IPS-NIHi11 (cell line): ENCODE measurements around the gene RGS9.
A peak's percentile ranks its signal among the peaks of the same experiment; 100 is the strongest.
"Not testable (repeated sequence)": the region's sequence is repeated elsewhere in the genome, so short reads cannot be mapped to it uniquely, and the experiment has no call there.

ENCODE experiments used
- DNase-seq: peaks from one replicate; pipeline ENCODE4 v3.0.0; 2012; ENCODE audit warnings: mixed read lengths, low spot score

The RGS9 gene

GRCh38 chr17:65183736-65184135 is 46.6 kb downstream of the RGS9 start:
- DNase-seq: peak; percentile 71

- DNase-seq: no peak
Observed at GRCh38 chr17:65184235-65184959, 47.2 kb downstream of the RGS9 start.

- no peak for DNase-seq
Observed at GRCh38 chr17:65185062-65185461, 47.9 kb downstream of the RGS9 start.

- DNase-seq: peak; percentile 61
Observed at GRCh38 chr17:65185668-65186382, 48.7 kb downstream of the RGS9 start.

- DNase-seq: no peak
Observed at GRCh38 chr17:65190467-65191097, 53.4 kb downstream of the RGS9 start.

- peak; percentile 53 for DNase-seq
Observed at GRCh38 chr17:65191811-65192740, 54.9 kb downstream of the RGS9 start.

- no peak for DNase-seq
Observed at GRCh38 chr17:65193305-65193704, 56.1 kb downstream of the RGS9 start.

GRCh38 chr17:65193716-65194293 is 56.6 kb downstream of the RGS9 start:
- no peak for DNase-seq

GRCh38 chr17:65194670-65195334 is 57.6 kb downstream of the RGS9 start:
- no peak for DNase-seq

GRCh38 chr17:65195716-65196115 is 58.5 kb downstream of the RGS9 start:
- no peak for DNase-seq

GRCh38 chr17:65196617-65197016 is 59.4 kb downstream of the RGS9 start:
- no peak for DNase-seq

GRCh38 chr17:65197201-65197600 is 60.0 kb downstream of the RGS9 start:
- DNase-seq: no peak

- peak; percentile 80 for DNase-seq
Observed at GRCh38 chr17:65198653-65199382, 61.6 kb downstream of the RGS9 start.

- no peak for DNase-seq
Observed at GRCh38 chr17:65201331-65201730, 64.2 kb downstream of the RGS9 start.

- no peak for DNase-seq
Observed at GRCh38 chr17:65202844-65203571, 65.8 kb downstream of the RGS9 start.

GRCh38 chr17:65204001-65204400 is 66.8 kb downstream of the RGS9 start:
- no peak for DNase-seq

- DNase-seq: no peak
Observed at GRCh38 chr17:65205655-65206054, 68.5 kb downstream of the RGS9 start.

- not testable (repeated sequence) for DNase-seq
Observed at GRCh38 chr17:65207448-65207847, 70.3 kb downstream of the RGS9 start.

GRCh38 chr17:65208717-65209116 is 71.5 kb downstream of the RGS9 start:
- no peak for DNase-seq

- no peak for DNase-seq
Observed at GRCh38 chr17:65218261-65218660, 81.1 kb downstream of the RGS9 start.
